NB4 (cell line): ENCODE data around the gene SRRD.

Experiments used
- POLR2A ChIP-seq: IDR thresholded peaks from 2 replicates; pipeline ENCODE4 v1.6.1; 2011; ENCODE audit warnings: mild to moderate bottlenecking; ENCODE audit not compliant: insufficient read length; ENCODE audit errors: extremely low read depth
- TF ChIP-seq, protein P1 (sequence below): IDR thresholded peaks from one replicate; pipeline ENCODE4 v1.5.1; 2012; ENCODE audit warnings: low read depth, low read length
- TF ChIP-seq, protein P2 (sequence below): IDR thresholded peaks from 2 replicates; pipeline ENCODE4 v1.6.1; 2011; ENCODE audit warnings: low read depth, low read length

DNA sequence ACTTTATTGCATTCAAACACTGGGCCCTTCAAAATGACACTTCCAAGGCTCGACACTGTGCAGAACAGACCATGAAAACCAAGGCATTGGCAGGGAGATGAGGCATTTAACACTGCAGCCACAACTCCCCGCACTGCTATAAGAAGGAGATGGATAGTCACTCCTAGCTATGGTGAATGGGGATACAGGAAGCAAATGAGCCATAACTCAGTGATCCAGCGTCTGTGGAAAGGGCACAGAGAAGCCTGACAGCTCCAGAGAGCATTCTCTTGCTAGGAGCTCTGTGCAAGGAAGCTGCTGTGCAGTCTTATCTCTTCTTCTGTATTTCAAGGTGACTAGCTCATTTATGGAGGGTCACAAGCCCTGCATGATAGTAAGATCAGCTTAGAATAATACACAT lies 21.0 kb upstream of the SRRD start:
- TF ChIP-seq, protein P1, sequence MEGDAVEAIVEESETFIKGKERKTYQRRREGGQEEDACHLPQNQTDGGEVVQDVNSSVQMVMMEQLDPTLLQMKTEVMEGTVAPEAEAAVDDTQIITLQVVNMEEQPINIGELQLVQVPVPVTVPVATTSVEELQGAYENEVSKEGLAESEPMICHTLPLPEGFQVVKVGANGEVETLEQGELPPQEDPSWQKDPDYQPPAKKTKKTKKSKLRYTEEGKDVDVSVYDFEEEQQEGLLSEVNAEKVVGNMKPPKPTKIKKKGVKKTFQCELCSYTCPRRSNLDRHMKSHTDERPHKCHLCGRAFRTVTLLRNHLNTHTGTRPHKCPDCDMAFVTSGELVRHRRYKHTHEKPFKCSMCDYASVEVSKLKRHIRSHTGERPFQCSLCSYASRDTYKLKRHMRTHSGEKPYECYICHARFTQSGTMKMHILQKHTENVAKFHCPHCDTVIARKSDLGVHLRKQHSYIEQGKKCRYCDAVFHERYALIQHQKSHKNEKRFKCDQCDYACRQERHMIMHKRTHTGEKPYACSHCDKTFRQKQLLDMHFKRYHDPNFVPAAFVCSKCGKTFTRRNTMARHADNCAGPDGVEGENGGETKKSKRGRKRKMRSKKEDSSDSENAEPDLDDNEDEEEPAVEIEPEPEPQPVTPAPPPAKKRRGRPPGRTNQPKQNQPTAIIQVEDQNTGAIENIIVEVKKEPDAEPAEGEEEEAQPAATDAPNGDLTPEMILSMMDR = no peak
- no peak for TF ChIP-seq POLR2A
- TF ChIP-seq, protein P2, sequence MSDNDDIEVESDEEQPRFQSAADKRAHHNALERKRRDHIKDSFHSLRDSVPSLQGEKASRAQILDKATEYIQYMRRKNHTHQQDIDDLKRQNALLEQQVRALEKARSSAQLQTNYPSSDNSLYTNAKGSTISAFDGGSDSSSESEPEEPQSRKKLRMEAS = no peak
